Liver (tissue), 9 donors: ENCODE data around the gene VAC14. TPM values are rescaled to one million over a fixed set of nuclear protein-coding genes. Genes with fewer than 3 reads are reported as not detected.
A peak's percentile ranks its signal among the peaks of the same experiment; 100 is the strongest.

ENCODE experiments used
- DNase-seq: peaks from one replicate; pipeline ENCODE4 v3.0.0-alpha.2; 2017; ENCODE audit warnings: low spot score
- H3K27ac ChIP-seq, 2 donors: one replicate each; pipeline ENCODE4 v1.7.0; 2013; ENCODE audit warnings: inconsistent platforms in 2 of 2, low read length in 2 of 2, control low read depth in 1 of 2, low read depth in 1 of 2, mild to moderate bottlenecking in 1 of 2
- H3K27me3 ChIP-seq, 4 donors: one replicate each; pipeline versions ENCODE4 v1.6.1 to v1.7.0; 2013; ENCODE audit warnings: low read length in 3 of 4, inconsistent platforms in 1 of 4, mild to moderate bottlenecking in 1 of 4, moderate library complexity in 1 of 4; ENCODE audit not compliant: control insufficient read depth in 4 of 4, insufficient read depth in 4 of 4
- H3K36me3 ChIP-seq, 4 donors: one replicate each; pipeline versions ENCODE4 v1.6.1 to v1.7.0; 2013; ENCODE audit warnings: low read length in 3 of 4, mild to moderate bottlenecking in 3 of 4, low read depth in 1 of 4, moderate library complexity in 1 of 4; ENCODE audit not compliant: control insufficient read depth in 4 of 4, insufficient read depth in 3 of 4
- H3K4me1 ChIP-seq, 4 donors: one replicate each; pipeline versions ENCODE4 v1.6.1 to v1.7.0; 2013; ENCODE audit warnings: low read length in 3 of 4, mild to moderate bottlenecking in 3 of 4, moderate library complexity in 1 of 4; ENCODE audit not compliant: control insufficient read depth in 4 of 4, insufficient read depth in 4 of 4
- H3K4me3 ChIP-seq, 3 donors: one replicate each; pipeline versions ENCODE4 v1.6.1 to v1.7.0; 2013; ENCODE audit warnings: low read length in 3 of 3, control low read depth in 1 of 3, low read depth in 1 of 3, mild to moderate bottlenecking in 1 of 3
- H3K9ac ChIP-seq, 2 donors: one replicate each; pipeline ENCODE4 v1.7.0; 2013; ENCODE audit warnings: low read length in 2 of 2, mild to moderate bottlenecking in 2 of 2, moderate library complexity in 2 of 2, control low read depth in 1 of 2, low read depth in 1 of 2
- H3K9me3 ChIP-seq, 4 donors: one replicate each; pipeline versions ENCODE4 v1.6.1 to v1.7.0; 2013; ENCODE audit warnings: low read length in 3 of 4; ENCODE audit not compliant: control insufficient read depth in 4 of 4
- EGR1 ChIP-seq, 2 donors: IDR thresholded peaks; 2 replicates each; pipeline ENCODE4 v1.6.1; 2016 to 2018; ENCODE audit warnings: antibody characterized with exemption in 2 of 2, low read depth in 2 of 2
- FOXA1 ChIP-seq: IDR thresholded peaks from 2 replicates; pipeline ENCODE4 v1.6.1; 2016; ENCODE audit warnings: antibody characterized with exemption
- FOXA2 ChIP-seq: IDR thresholded peaks from 2 replicates; pipeline ENCODE4 v1.6.1; 2016; ENCODE audit warnings: antibody characterized with exemption
- HNF4A ChIP-seq, 2 donors: conservative IDR thresholded peaks; 2 replicates each; pipeline ENCODE4 v1.6.1; 2016; ENCODE audit warnings: antibody characterized with exemption in 2 of 2, mild to moderate bottlenecking in 2 of 2
- HNF4G ChIP-seq: IDR thresholded peaks from 2 replicates; pipeline ENCODE4 v1.6.1; 2016; ENCODE audit warnings: antibody characterized with exemption
- JUND ChIP-seq, 2 donors: IDR thresholded peaks; 2 replicates each; pipeline ENCODE4 v1.6.1; 2016; ENCODE audit warnings: antibody characterized with exemption in 2 of 2
- NR2F2 ChIP-seq: IDR thresholded peaks from 2 replicates; pipeline ENCODE4 v1.6.1; 2016; ENCODE audit warnings: antibody characterized with exemption
- RAD21 ChIP-seq, 2 donors: IDR thresholded peaks; 2 replicates each; pipeline ENCODE4 v1.6.1; 2016; ENCODE audit warnings: antibody characterized with exemption in 2 of 2, mild to moderate bottlenecking in 2 of 2
- RXRA ChIP-seq, 2 donors: IDR thresholded peaks; 2 replicates each; pipeline ENCODE4 v1.6.1; 2017 to 2018; ENCODE audit warnings: antibody characterized with exemption in 2 of 2, mild to moderate bottlenecking in 1 of 2
- TAF1 ChIP-seq: conservative IDR thresholded peaks from 2 replicates; pipeline ENCODE4 v1.6.1; 2016; ENCODE audit warnings: antibody characterized with exemption, mild to moderate bottlenecking
- WGBS: extraction: QIAGEN DNeasy Blood & Tissue Kit; methylation state at CpG from one replicate; pipeline ENCODE4 v1.1.7; 2013; 5-methylcytosine and 5-hydroxymethylcytosine counted together
- polyA plus RNA-seq, 2 donors: library from polyadenylated mRNA; stranded (reverse) in 1 of 2; unstranded in 1 of 2; fragments of 200-250 nt in 1 of 2; fragments of >200 nt in 1 of 2; fragmentation: Nextera tagmentation in 1 of 2; extraction: Ambion mirVana in 1 of 2; gene quantifications; one replicate each; pipeline versions ENCODE4 v1.2.1 to v1.2.3, GENCODE V29; 2013 to 2015
- total RNA-seq, 2 donors: library from RNA; depleted of rRNA; stranded (reverse); fragments of >200 nt; gene quantifications; one replicate each; pipeline ENCODE4 v1.2.3, GENCODE V29; 2014
- TF ChIP-seq, protein P1 (sequence below): IDR thresholded peaks from 2 replicates; pipeline ENCODE4 v1.6.1; 2016; ENCODE audit warnings: antibody characterized with exemption
- TF ChIP-seq, protein P2 (sequence below): IDR thresholded peaks from 2 replicates; pipeline ENCODE4 v1.6.1; 2016; ENCODE audit warnings: antibody characterized with exemption
- TF ChIP-seq, protein P3 (sequence below): fragments of 150-350 bp; IDR thresholded peaks from 2 replicates; pipeline ENCODE4 v1.5.1; 2017; ENCODE audit warnings: improper control_type of control experiment, low read depth, low read length; ENCODE audit not compliant: missing input control
- TF ChIP-seq, protein P4 (sequence below): IDR thresholded peaks from 2 replicates; pipeline ENCODE4 v1.6.1; 2016; ENCODE audit warnings: antibody characterized with exemption, mild to moderate bottlenecking
- donor health status: healthy.
- donor health status: healthy.
- donor health status: healthy.
- donor health status: healthy.
- donor health status: healthy.

VAC14 gene
- total and polyA plus RNA-seq, 4 donors = 16.7 to 29.8 (median 20.5) TPM

DNA sequence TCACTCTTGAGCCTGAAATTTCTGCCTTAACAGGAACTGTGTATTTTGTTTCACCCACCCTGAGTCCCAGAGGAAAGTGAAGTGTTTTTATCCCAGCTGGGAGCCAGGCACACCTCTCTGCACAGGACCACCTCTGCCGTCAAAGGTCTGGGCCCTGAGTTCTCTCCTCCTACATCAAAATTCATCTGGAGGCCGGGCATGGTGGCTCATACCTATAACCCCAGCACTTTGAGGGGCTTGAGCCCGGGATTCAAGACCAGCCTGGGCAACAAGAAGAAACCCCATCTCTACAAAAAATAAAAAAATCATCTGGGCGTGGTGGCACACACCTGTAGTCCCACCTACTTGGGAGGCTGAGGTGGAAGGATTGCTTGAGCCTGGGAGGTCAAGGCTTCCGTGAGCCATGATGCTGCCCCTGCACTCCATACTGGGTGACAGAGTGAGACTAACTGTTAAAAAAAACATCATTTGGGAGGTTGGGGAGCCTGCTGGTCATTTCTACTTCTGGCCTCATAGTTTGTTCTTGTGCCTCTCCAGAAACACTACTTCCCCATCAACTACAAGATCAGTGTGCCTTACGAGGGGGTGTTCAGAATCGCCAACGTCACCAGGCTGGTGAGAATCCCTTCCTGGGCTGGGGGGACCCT is 144.8 kb downstream of the VAC14 start (continued):
- TF ChIP-seq, protein P1, sequence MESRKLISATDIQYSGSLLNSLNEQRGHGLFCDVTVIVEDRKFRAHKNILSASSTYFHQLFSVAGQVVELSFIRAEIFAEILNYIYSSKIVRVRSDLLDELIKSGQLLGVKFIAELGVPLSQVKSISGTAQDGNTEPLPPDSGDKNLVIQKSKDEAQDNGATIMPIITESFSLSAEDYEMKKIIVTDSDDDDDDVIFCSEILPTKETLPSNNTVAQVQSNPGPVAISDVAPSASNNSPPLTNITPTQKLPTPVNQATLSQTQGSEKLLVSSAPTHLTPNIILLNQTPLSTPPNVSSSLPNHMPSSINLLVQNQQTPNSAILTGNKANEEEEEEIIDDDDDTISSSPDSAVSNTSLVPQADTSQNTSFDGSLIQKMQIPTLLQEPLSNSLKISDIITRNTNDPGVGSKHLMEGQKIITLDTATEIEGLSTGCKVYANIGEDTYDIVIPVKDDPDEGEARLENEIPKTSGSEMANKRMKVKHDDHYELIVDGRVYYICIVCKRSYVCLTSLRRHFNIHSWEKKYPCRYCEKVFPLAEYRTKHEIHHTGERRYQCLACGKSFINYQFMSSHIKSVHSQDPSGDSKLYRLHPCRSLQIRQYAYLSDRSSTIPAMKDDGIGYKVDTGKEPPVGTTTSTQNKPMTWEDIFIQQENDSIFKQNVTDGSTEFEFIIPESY = no peak
- TF ChIP-seq JUND (IDR thresholded peaks at IDR 0.05) (no peak), RAD21 (IDR thresholded peaks at IDR 0.05) (no peak), TAF1 (no peak), FOXA1 (no peak)
- TF ChIP-seq, protein P2, sequence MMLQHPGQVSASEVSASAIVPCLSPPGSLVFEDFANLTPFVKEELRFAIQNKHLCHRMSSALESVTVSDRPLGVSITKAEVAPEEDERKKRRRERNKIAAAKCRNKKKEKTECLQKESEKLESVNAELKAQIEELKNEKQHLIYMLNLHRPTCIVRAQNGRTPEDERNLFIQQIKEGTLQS = no peak

DNA sequence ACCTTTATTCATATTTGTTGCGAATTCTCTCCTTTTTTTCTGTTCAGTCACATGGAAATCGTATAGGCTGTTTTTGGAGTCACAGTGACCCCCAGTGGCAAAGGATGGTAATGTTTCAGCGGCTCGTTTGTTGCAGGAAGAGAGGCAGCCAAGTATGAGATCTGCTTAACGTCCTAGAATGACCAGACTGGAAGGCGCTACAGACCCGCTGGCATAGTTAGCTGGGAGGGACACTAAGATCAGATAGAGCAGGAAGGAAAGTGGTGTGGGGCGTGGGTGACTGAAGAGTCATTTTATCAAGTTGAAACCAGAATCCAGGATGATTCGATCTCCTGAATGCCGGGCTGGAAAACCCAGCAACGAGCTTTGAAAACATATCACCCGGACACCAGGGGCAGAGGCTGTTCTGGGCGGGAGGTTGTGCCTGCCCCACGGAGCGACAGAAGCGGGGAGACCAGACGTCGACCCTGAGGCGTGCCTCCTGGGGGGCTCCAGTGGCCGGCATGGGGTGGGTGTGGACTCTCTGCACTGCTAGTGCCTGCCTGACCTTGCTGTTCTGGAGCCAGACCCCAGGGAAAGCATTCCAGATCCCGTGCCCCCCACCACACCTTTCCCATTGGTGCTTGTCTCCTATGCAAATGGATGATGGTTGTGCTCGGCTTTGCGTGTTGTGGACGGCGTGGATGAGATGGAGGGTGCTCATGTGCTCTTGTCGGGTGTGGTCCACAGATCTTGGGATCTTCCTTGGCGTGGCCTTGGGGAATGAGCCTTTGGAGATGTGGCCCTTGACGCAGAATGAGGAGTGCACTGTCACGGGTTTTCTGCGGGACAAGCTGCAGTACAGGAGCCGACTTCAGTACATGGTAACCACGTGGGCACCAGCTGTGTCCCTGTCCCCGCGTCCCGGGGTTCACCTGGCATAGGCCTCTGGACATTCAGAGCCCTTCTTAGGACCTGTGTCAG is 146.9 kb downstream of the VAC14 start:
- peaks cover 0 to 7% (median 3%) of the 10 kb centered on the region in 4 donors for H3K4me1 ChIP-seq
- H3K4me3 ChIP-seq = peak overlapping the region in 1 of 3 donors; percentile 3
- H3K27me3 ChIP-seq = no peaks in the 10 kb centered on the region
- 43% methylated on average over 35 of the region's 35 CpGs for WGBS
- H3K36me3 ChIP-seq = no peaks in the 10 kb centered on the region
- H3K9ac ChIP-seq = no peak overlapping the region
- TF ChIP-seq JUND (IDR thresholded peaks at IDR 0.05) = no peak
- TF ChIP-seq FOXA1 = no peak
- no peak for TF ChIP-seq NR2F2
- TF ChIP-seq, protein P2 = no peak
- no peak for TF ChIP-seq EGR1 (IDR thresholded peaks at IDR 0.05; ENCODE audit: low read depth in 2 of 2)
- TF ChIP-seq, protein P3, sequence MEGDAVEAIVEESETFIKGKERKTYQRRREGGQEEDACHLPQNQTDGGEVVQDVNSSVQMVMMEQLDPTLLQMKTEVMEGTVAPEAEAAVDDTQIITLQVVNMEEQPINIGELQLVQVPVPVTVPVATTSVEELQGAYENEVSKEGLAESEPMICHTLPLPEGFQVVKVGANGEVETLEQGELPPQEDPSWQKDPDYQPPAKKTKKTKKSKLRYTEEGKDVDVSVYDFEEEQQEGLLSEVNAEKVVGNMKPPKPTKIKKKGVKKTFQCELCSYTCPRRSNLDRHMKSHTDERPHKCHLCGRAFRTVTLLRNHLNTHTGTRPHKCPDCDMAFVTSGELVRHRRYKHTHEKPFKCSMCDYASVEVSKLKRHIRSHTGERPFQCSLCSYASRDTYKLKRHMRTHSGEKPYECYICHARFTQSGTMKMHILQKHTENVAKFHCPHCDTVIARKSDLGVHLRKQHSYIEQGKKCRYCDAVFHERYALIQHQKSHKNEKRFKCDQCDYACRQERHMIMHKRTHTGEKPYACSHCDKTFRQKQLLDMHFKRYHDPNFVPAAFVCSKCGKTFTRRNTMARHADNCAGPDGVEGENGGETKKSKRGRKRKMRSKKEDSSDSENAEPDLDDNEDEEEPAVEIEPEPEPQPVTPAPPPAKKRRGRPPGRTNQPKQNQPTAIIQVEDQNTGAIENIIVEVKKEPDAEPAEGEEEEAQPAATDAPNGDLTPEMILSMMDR = peak; percentile 96
- no peak for TF ChIP-seq HNF4G
- peak; percentile 97 to 99 for TF ChIP-seq RAD21 (IDR thresholded peaks at IDR 0.05)
- TF ChIP-seq, protein P4, sequence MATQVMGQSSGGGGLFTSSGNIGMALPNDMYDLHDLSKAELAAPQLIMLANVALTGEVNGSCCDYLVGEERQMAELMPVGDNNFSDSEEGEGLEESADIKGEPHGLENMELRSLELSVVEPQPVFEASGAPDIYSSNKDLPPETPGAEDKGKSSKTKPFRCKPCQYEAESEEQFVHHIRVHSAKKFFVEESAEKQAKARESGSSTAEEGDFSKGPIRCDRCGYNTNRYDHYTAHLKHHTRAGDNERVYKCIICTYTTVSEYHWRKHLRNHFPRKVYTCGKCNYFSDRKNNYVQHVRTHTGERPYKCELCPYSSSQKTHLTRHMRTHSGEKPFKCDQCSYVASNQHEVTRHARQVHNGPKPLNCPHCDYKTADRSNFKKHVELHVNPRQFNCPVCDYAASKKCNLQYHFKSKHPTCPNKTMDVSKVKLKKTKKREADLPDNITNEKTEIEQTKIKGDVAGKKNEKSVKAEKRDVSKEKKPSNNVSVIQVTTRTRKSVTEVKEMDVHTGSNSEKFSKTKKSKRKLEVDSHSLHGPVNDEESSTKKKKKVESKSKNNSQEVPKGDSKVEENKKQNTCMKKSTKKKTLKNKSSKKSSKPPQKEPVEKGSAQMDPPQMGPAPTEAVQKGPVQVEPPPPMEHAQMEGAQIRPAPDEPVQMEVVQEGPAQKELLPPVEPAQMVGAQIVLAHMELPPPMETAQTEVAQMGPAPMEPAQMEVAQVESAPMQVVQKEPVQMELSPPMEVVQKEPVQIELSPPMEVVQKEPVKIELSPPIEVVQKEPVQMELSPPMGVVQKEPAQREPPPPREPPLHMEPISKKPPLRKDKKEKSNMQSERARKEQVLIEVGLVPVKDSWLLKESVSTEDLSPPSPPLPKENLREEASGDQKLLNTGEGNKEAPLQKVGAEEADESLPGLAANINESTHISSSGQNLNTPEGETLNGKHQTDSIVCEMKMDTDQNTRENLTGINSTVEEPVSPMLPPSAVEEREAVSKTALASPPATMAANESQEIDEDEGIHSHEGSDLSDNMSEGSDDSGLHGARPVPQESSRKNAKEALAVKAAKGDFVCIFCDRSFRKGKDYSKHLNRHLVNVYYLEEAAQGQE = no peak
- peak; percentile 10 to 11 for TF ChIP-seq RXRA (IDR thresholded peaks at IDR 0.05)
- TF ChIP-seq HNF4A (conservative IDR thresholded peaks at IDR 0.05) = no peak
- TF ChIP-seq FOXA2 = no peak
- no peak overlapping the region for H3K27ac ChIP-seq
- no peaks in the 10 kb centered on the region for H3K9me3 ChIP-seq
- DNase-seq = peak; percentile 90
